Lung microvascular endothelial cell (primary cell): ENCODE data around the gene DNAH6. TPM values are rescaled to one million over a fixed set of nuclear protein-coding genes. Genes with fewer than 3 reads are reported as not detected.
A peak's percentile ranks its signal among the peaks of the same experiment; 100 is the strongest.
"Not testable (repeated sequence)": the region's sequence is repeated elsewhere in the genome, so short reads cannot be mapped to it uniquely, and the experiment has no call there.

Experiments used
- DNase-seq, 2 donors: peaks; one replicate each; pipeline versions ENCODE4 v3.0.0 to v3.0.0-alpha.2; 2010; ENCODE audit warnings: low read depth in 2 of 2
- total RNA-seq: library from RNA; depleted of rRNA; stranded (reverse); fragments of >200 nt; gene quantifications from 2 replicates; pipeline ENCODE4 v1.2.1, GENCODE V29; 2014

The DNAH6 gene
- total RNA-seq, 1 donor from 2014 or later, result not detected

- no peak for DNase-seq
Measured at GRCh38 chr2:84735389-84735788, 219.1 kb downstream of the DNAH6 start.

- DNase-seq, result peak; percentile 14 to 41
Measured at GRCh38 chr2:84741182-84741822, 225.0 kb downstream of the DNAH6 start.

GRCh38 chr2:84748341-84748740 is 232.0 kb downstream of the DNAH6 start:
- no peak for DNase-seq

- peak in 1 of 2 donors; percentile 16 for DNase-seq
Measured at GRCh38 chr2:84749442-84749841, 233.1 kb downstream of the DNAH6 start.

- no peak for DNase-seq
Measured at GRCh38 chr2:84755096-84755495, 238.8 kb downstream of the DNAH6 start.

GRCh38 chr2:84757648-84758047 is 241.3 kb downstream of the DNAH6 start:
- DNase-seq, result no peak

GRCh38 chr2:84766791-84767190 is 250.5 kb downstream of the DNAH6 start:
- no peak for DNase-seq

DNA sequence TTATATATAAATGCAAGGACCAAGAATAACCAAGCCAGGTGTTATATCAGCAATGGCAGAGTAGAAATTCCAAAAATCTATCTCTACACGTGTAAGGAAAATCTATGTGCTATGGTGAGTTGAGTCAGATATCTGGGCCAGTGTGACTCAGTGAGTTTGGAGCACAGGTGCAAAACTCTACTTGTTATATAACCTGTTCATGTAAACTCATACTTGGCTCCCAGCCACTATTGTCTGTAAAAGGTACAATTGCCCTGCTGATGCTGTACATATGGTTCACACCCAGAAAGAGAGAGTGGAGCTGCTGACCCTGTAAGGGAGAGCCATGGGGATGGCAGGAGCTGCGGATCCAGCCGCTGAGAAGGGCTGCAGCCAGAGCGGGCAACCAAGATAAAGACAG is 252.5 kb downstream of the DNAH6 start:
- no peak for DNase-seq

DNA sequence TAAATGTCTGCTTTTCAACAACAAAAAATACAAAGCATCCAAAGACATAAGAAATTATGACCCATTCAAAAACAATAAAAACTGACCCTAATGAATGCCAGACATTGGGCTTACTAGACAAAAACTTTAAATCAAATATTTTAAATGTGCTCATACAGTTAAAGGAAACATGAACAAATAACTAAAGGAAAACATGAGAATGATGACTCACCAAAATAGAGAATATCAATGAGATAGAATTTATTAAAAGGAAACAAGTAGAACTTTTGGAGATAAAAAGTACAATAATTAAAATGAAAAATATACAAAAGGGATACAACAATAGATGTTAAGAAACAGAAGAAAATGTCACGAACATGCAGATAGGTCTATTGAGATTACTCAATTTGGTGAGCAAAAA is 254.0 kb downstream of the DNAH6 start:
- DNase-seq, result no peak

DNA sequence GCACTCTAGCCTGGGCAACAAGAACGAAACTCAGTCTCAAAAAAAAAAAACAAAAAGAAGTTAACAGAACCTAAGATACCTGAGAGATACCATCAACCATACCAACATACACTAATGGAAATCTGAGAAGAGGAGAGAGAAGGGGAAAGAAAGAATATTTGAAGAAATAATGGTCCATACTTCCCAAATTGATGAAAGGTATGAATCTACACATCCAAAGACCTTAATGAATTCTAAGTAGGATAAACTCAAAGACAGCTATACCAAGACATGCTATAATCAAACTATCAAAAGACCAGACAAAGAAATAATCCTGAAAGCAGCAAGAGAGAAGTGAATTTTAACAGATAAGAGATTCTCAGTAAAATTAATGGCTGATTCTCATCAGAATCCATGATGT is 255.0 kb downstream of the DNAH6 start:
- DNase-seq, result no peak

- not testable (repeated sequence) for DNase-seq
Measured at GRCh38 chr2:84773562-84773961, 257.3 kb downstream of the DNAH6 start.

GRCh38 chr2:84776011-84776410 is 259.7 kb downstream of the DNAH6 start:
- DNase-seq, result peak in 1 of 2 donors; percentile 15

DNA sequence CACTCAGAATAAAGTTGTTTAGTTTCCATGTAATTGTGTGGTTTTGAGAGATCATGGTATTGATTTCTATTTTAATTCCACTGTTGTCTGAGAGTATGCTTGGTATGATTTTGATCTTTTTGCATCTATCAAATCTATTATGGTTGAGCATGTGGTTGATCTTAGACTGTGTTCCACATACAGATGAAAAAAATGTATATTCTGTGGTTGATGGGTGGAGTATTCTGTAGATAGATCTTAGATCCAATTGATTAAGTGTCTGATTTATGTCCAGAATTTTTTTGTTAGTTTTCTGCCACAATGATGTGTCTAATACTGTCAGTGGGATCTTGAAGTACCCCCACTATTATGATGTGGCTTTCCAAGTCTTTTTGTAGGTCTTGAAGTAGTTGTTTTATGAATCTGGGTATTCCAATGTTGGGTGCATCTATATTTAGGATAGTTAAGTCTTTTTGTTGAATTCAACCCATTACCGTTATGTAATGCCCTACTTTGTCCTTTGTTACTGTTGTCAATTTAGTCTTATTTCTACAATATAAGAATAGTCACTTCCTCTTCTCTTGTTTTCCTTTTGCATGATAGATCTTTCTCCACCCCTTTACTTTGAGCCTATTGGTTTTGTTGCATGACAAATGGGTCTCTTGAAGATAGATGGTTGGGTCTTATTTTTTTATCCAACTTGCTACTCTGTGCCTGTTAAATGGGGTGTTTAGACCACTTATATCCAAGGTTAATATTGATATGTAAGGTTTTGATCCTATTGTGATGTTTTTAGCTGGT is 262.8 kb downstream of the DNAH6 start:
- peak in 1 of 2 donors; percentile 3 for DNase-seq

- peak in 1 of 2 donors; percentile 20 for DNase-seq
Measured at GRCh38 chr2:84779781-84780180, 263.5 kb downstream of the DNAH6 start.

GRCh38 chr2:84781942-84782716 is 265.8 kb downstream of the DNAH6 start:
- peak in 1 of 2 donors; percentile 23 for DNase-seq

DNA sequence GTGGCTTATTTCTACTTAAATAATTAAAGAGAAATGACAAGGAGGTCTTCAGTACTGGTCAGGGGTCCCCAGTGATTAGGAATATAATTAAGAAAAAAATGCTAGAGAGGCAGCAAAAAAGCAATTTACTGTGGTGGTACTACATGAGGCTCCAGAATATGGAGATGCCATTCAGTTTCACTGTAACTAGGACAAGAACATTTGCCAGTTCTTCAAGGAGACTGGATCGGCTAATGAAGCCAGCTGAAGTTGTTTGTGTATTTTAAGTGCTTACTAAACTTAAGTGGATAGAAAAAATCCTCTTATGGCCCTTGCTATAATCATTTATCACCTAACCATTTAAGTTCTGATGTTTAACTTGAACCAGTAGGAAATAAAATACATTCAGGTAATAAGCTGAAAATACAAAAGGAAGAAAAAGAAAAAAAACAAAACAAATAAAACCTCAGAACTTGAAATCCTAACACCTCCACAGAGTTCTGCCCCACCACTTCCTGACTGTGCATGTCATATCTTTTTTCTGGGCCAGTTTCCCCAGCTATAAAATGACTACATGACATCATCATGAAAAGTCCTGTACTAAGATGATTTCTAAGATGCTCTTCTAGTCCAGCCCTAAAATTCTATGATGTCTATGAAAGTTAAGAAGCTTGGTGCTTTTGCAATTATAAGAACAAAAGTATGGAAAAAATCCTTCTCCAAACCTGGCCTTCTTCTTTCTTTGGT is 266.6 kb downstream of the DNAH6 start:
- no peak for DNase-seq

GRCh38 chr2:84785950-84786349 is 269.7 kb downstream of the DNAH6 start:
- DNase-seq, result no peak

GRCh38 chr2:84786601-84787000 is 270.3 kb downstream of the DNAH6 start:
- no peak for DNase-seq

GRCh38 chr2:84788027-84788426 is 271.7 kb downstream of the DNAH6 start:
- no peak for DNase-seq

DNA sequence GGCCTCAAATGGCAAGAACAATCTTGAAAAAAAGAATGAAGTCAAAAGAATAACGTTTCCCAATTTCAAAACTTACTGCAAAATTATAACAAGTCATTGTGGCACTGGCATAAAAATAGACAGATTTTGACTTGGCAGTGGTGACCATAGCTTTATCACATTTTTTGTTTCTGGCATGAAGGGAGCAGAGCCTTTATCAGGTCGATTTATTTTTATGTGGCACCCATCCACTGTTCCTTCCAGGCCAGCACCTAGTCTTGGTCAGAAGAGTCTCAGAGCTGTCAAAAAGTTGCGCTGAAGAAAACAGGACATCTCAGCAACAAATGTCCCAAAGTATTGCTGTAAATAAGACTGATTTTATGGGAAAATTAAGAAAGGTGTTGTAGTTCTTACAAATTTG is 272.2 kb downstream of the DNAH6 start:
- DNase-seq, result no peak

GRCh38 chr2:84792856-84793522 is 276.7 kb downstream of the DNAH6 start:
- DNase-seq, result peak in 1 of 2 donors; percentile 82
